Measurements from ENCODE around the gene FLVCR2.

The FLVCR2 gene

GRCh38 chr14:75558440-75558839 lies 20.0 kb upstream of the FLVCR2 start:
- Histone ChIP-seq H3K27ac (replicated peaks) (no peak overlapping the region), H3K4me3 (replicated peaks; ENCODE audit: insufficient read depth, low read length) (no peak overlapping the region), H3K27me3 (ENCODE audit: insufficient read depth, poor library complexity, severe bottlenecking) (no peaks in the 10 kb centered on the region)
- no peak for TF ChIP-seq GABPA (IDR thresholded peaks at IDR 0.05; ENCODE audit: low read depth)
- TF ChIP-seq SPI1 (IDR thresholded peaks at IDR 0.05; ENCODE audit: borderline replicate concordance, low read depth), result no peak
- no peak for TF ChIP-seq POLR2AphosphoS5 (IDR thresholded peaks at IDR 0.05; ENCODE audit: low read depth)
- no peak for TF ChIP-seq CTCF (IDR thresholded peaks at IDR 0.05; ENCODE audit: insufficient read depth, low read length)
- no peak for TF ChIP-seq REST (IDR thresholded peaks at IDR 0.05; ENCODE audit: insufficient replicate concordance, low read depth)
- DNase-seq (ENCODE audit: low read depth in 1 of 2, low spot score in 1 of 2), result no peak

- no peak overlapping the region for H3K4me3 ChIP-seq (replicated peaks; ENCODE audit: insufficient read depth, low read length)
- no peak for DNase-seq (ENCODE audit: low read depth in 1 of 2, low spot score in 1 of 2)
- H3K27me3 ChIP-seq (ENCODE audit: insufficient read depth, poor library complexity, severe bottlenecking), result no peaks in the 10 kb centered on the region
- H3K27ac ChIP-seq (replicated peaks), result no peak overlapping the region
- TF ChIP-seq POLR2AphosphoS5 (IDR thresholded peaks at IDR 0.05; ENCODE audit: low read depth) (no peak), GABPA (IDR thresholded peaks at IDR 0.05; ENCODE audit: low read depth) (no peak), CTCF (IDR thresholded peaks at IDR 0.05; ENCODE audit: insufficient read depth, low read length) (no peak), REST (IDR thresholded peaks at IDR 0.05; ENCODE audit: insufficient replicate concordance, low read depth) (no peak)
These were observed 19.4 kb upstream of the FLVCR2 start for GRCh38 chr14:75559045-75559444.

GRCh38 chr14:75559451-75560222 lies 18.8 kb upstream of the FLVCR2 start:
- no peak overlapping the region for H3K27ac ChIP-seq (replicated peaks)
- DNase-seq (ENCODE audit: low read depth in 1 of 2, low spot score in 1 of 2), result peak; percentile 57 to 80
- TF ChIP-seq POLR2AphosphoS5 (IDR thresholded peaks at IDR 0.05; ENCODE audit: low read depth) (no peak), CTCF (IDR thresholded peaks at IDR 0.05; ENCODE audit: insufficient read depth, low read length) (no peak), REST (IDR thresholded peaks at IDR 0.05; ENCODE audit: insufficient replicate concordance, low read depth) (no peak)
- H3K4me3 ChIP-seq (replicated peaks; ENCODE audit: insufficient read depth, low read length), result no peak overlapping the region
- H3K27me3 ChIP-seq (ENCODE audit: insufficient read depth, poor library complexity, severe bottlenecking), result no peaks in the 10 kb centered on the region

Measured in HL-60 (cell line).